Inflammatory macrophage treated with lipopolysaccharide for 1 hour (primary cell): Measurements from ENCODE around the gene M1AP.
A peak's percentile ranks its signal among the peaks of the same experiment; 100 is the strongest.

Experiments used
- DNase-seq, 2 donors: peaks; one replicate each; pipeline ENCODE4 v3.0.0-alpha.2; 2020 to 2022

M1AP gene

GRCh38 chr2:74593826-74594772, 54.0 kb downstream of the M1AP start:
- DNase-seq, result peak in 1 of 2 donors; percentile 44

GRCh38 chr2:74588664-74589063, 59.5 kb downstream of the M1AP start:
- DNase-seq, result no peak

- peak; percentile 61 to 79 for DNase-seq
Measured at GRCh38 chr2:74587664-74588277, 60.4 kb downstream of the M1AP start.

- no peak for DNase-seq
Measured at GRCh38 chr2:74585406-74586185, 62.5 kb downstream of the M1AP start.

- no peak for DNase-seq
Measured at GRCh38 chr2:74584088-74584645, 64.0 kb downstream of the M1AP start.

- DNase-seq, result no peak
Measured at GRCh38 chr2:74583504-74583903, 64.6 kb downstream of the M1AP start.

GRCh38 chr2:74582184-74582583, 65.9 kb downstream of the M1AP start:
- peak; percentile 51 to 74 for DNase-seq

- DNase-seq, result no peak
Measured at GRCh38 chr2:74581463-74581862, 66.7 kb downstream of the M1AP start.

- no peak for DNase-seq
Measured at GRCh38 chr2:74578408-74578807, 69.7 kb downstream of the M1AP start.

- peak; percentile 71 to 85 for DNase-seq
Measured at GRCh38 chr2:74577448-74577847, 70.7 kb downstream of the M1AP start.

GRCh38 chr2:74576863-74577229, 71.3 kb downstream of the M1AP start:
- peak; percentile 80 to 98 for DNase-seq

GRCh38 chr2:74576211-74576862, 71.8 kb downstream of the M1AP start:
- DNase-seq, result no peak

GRCh38 chr2:74575320-74575719, 72.8 kb downstream of the M1AP start:
- no peak for DNase-seq

- peak; percentile 68 to 73 for DNase-seq
Measured at GRCh38 chr2:74573747-74574562, 74.2 kb downstream of the M1AP start.

- no peak for DNase-seq
Measured at GRCh38 chr2:74572178-74572925, 75.8 kb downstream of the M1AP start.

GRCh38 chr2:74571058-74571457, 77.1 kb downstream of the M1AP start:
- DNase-seq, result peak; percentile 51 to 65

GRCh38 chr2:74569686-74570085, 78.4 kb downstream of the M1AP start:
- DNase-seq, result no peak

- no peak for DNase-seq
Measured at GRCh38 chr2:74567881-74568280, 80.2 kb downstream of the M1AP start.

GRCh38 chr2:74566754-74567085, 81.4 kb downstream of the M1AP start:
- peak; percentile 59 to 61 for DNase-seq

GRCh38 chr2:74566076-74566753, 81.9 kb downstream of the M1AP start:
- no peak for DNase-seq
